Large intestine (tissue), 3 donors: Measurements from ENCODE around the gene FALEC. TPM values are rescaled to one million over a fixed set of nuclear protein-coding genes. Genes with fewer than 3 reads are reported as not detected.
"Not testable (repeated sequence)": the region's sequence is repeated elsewhere in the genome, so short reads cannot be mapped to it uniquely, and the experiment has no call there.

Experiments
- DNase-seq, 2 donors: peaks; one replicate each; pipeline versions ENCODE4 v3.0.0 to v3.0.0-alpha.2; 2013
- H3K27ac ChIP-seq: one replicate; pipeline ENCODE4 v1.5.1; 2013; ENCODE audit warnings: low read length
- H3K27me3 ChIP-seq: 2 replicates; pipeline ENCODE4 v1.6.1; 2013; ENCODE audit warnings: low read length; ENCODE audit not compliant: control insufficient read depth, insufficient read depth
- H3K36me3 ChIP-seq: 2 replicates; pipeline ENCODE4 v1.6.1; 2013; ENCODE audit warnings: low read length; ENCODE audit not compliant: control insufficient read depth, insufficient read depth
- H3K4me1 ChIP-seq: one replicate; pipeline ENCODE4 v1.6.1; 2013; ENCODE audit warnings: low read length; ENCODE audit not compliant: control insufficient read depth, insufficient read depth
- H3K4me3 ChIP-seq: one replicate; pipeline ENCODE4 v1.5.1; 2013; ENCODE audit warnings: low read length
- H3K9me3 ChIP-seq: one replicate; pipeline ENCODE4 v1.6.1; 2013; ENCODE audit warnings: mild to moderate bottlenecking, low read depth, low read length, moderate library complexity; ENCODE audit not compliant: control insufficient read depth
- WGBS: methylation state at CpG from one replicate; pipeline ENCODE4 v1.1.5; 2013; ENCODE audit warnings: low lambda C conversion rate; ENCODE audit not compliant: insufficient coverage; 5-methylcytosine and 5-hydroxymethylcytosine counted together
- polyA plus RNA-seq: library from polyadenylated mRNA; unstranded; fragments of 120-200 nt; gene quantifications from one replicate; pipeline ENCODE4 v1.2.1, GENCODE V29; 2013

The FALEC gene
- polyA plus RNA-seq, 1 donor, result 0.31 TPM

DNA sequence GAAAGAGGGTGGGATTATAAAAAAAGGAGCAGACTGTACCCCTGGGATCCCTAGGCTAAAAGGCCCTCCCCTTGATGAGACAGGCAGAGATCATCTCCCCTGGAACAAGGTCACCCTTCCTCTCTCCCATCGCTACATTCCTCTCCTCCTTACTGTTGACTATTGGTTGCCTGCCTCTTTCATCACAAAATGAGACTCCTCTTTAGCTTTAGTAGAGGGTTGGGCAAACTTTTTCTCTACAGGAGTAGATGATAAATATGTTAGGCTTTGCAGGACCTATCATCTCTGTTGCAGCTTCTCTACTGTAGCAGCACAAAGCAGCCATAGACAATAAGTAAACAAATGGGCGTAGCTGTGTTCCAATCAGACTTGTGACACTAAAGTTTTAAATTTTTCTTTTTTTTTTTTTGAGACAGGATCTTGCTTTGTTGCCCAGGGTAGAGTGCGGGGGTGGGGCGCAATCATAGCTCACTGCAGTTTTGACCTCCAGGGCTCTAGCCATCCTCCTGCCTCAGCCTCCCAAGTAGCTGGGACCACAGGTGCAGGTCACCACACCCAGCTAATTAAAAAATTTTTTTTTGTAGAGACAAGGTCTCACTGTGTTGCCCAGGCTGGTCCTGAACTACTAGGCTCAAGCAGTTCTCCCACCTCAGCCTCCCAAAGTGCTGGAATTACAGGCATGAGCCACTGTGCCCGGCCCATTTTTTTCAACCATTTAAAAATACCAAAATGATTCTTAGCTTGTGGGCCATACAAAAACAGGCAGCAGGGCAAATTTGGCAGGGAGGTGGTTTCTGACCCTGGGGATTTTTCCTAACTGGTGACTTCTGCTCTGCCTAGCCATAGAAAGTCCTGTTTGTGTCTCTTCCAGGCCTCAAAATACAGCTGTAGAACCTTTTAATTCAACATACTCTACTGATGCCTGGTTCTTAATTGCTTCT is 48.8 kb downstream of the FALEC start:
- no peaks in the 10 kb centered on the region for H3K36me3 ChIP-seq
- peaks cover 75% of the 10 kb centered on the region for H3K4me1 ChIP-seq
- peak overlapping the region; percentile 100 for H3K27ac ChIP-seq
- H3K4me3 ChIP-seq, result no peak overlapping the region
- no peak for DNase-seq
- no CpG with 5 or more reads among the region's 5 CpGs for WGBS
- H3K27me3 ChIP-seq, result no peaks in the 10 kb centered on the region
- H3K9me3 ChIP-seq, result no peaks in the 10 kb centered on the region

DNA sequence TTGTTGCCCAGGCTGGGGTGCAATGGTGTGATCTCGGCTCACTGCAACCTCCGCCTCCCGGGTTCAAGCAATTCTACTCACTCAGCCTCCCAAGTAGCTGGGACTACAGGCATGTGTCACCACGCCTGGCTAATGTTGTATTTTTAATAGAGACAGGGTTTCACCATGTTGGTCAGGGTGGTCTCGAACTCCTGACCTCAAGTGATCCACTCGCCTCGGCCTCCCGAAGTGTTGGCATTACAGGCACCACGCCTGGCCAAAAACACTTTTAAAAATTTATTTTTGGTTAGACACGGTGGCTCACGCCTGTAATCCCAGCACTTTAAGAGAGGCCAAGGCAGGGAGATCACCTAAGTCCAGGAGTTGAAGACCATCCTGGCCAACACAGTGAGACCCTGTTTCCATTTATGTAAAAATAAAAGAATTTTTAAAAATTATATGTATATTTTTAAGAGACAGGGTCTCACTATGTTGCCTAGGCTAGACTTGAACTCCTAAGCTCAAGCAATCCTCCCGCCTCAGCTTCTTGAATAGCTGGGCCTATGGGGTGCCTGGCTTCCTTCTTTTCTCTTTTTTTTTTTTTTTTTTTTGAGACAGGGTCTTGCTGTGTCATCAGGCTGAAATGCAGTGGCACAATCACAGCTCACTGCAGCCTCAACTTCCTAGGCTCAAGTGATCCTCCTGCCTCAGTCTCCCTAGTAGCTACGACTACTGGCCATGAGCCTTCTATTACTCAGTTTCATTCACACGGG is 49.9 kb downstream of the FALEC start:
- H3K4me3 ChIP-seq, DNase-seq, H3K27ac ChIP-seq, H3K27me3 ChIP-seq, H3K9me3 ChIP-seq, H3K36me3 ChIP-seq: not testable (repeated sequence)
- peaks cover 74% of the 10 kb centered on the region for H3K4me1 ChIP-seq
- WGBS, result 100% methylated on average over 1 of the region's 14 CpGs

DNA sequence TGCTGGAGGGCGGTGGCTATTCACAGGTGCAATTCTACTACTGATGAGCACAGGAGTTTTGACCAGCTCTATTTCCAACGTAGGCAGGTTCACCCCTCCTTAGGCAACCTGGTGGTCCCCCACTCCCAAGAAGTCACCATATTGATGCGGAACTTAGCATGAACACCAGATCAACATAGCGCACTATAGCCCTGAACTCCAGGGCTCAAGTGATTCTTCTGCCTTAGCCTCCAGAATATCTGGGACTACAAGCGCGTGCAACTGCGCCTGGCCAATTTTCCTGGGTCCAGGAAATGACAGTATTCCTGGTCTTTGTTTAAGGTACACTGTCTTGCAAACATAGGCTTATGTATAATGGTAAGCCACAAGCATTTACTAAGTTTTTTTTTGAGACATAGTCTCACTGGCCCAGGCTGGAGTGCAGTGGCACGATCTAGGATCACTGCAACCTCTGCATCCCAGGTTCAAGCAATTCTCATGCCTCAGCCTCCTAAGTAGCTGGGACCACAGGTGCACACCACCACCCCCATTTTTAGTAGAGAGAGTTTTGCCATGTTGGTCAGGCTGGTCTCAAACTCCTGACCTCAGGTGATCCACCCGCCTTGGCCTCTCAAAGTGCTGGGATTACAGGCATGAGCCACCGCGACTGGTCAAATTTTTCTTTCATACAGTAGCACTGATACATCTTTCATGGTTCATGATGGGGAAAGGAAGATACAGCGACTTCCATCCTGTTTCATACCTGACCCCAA is 51.2 kb downstream of the FALEC start:
- Histone ChIP-seq H3K36me3 (peaks cover 6% of the 10 kb centered on the region), H3K27ac (peak overlapping the region; percentile 87), H3K9me3 (no peaks in the 10 kb centered on the region), H3K27me3 (no peaks in the 10 kb centered on the region), H3K4me1 (peaks cover 65% of the 10 kb centered on the region), H3K4me3 (no peak overlapping the region)
- DNase-seq, result peak in 1 of 2 donors; percentile 2
- WGBS, result no CpG with 5 or more reads among the region's 12 CpGs

DNA sequence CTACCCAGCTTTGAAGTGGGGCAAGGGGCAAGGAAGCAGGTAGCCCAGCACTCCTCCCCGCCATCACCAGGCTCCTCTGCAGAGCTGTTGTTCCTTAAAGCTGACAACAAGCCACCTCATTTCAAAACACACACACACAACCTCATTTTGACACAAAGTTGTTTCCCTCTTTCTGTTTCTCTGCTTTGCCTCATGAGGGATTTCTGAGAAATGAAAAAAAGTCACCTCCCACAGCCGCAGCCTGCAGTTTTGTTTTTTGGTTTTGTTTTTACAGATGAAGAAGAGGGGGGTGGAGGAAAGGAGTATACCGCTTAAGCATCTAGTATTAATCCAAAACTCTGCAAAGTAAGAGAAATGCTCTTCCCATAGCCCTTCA is 51.8 kb downstream of the FALEC start:
- no peaks in the 10 kb centered on the region for H3K27me3 ChIP-seq
- peaks cover 9% of the 10 kb centered on the region for H3K36me3 ChIP-seq
- DNase-seq, result no peak
- no peaks in the 10 kb centered on the region for H3K9me3 ChIP-seq
- peaks cover 61% of the 10 kb centered on the region for H3K4me1 ChIP-seq
- H3K4me3 ChIP-seq, result no peak overlapping the region
- H3K27ac ChIP-seq, result peak overlapping the region; percentile 87
- no CpG with 5 or more reads among the region's 3 CpGs for WGBS

DNA sequence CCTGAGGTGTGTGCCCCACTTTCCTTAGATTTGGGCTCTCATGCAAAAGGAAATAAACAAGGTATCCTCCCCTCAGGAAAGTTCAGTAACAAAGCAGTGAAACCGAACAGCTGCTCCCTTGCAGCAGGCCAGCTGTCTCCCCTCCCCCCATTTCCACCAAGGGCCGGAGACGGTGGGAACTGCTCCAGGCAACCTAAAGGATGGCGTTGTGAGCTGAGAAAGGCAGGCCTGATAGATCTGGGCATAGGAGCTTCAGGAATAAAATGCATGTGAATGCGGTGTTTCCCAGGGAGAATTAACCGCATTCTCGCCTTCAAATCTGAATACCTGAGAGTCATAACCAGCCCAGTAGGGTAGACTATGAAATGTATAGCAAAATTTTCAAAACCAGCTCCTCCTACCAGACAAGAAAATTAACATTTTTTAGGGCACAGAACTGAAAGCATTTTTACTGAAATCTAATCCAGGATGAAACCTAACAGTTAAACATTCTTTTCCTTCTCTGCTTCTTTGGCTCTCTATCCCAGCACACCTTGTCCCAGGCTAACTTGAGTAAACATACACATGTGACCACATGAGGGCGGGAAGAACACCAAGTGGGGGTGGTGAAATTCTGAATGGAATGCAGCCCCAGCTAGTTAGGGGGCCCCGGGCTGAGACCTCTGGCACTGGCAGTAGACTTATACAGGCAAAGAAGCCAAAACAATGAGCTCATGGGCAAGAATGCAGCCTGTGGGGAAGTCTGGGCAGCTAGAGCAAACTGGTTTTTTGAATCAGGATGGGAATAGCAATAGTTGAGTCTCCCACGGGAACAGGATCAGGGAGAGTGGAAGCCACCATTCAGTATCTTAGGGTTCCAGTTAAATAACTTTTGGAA is 52.4 kb downstream of the FALEC start:
- Histone ChIP-seq H3K27me3 (no peaks in the 10 kb centered on the region), H3K4me1 (peaks cover 55% of the 10 kb centered on the region), H3K27ac (peak overlapping the region; percentile 87), H3K4me3 (no peak overlapping the region), H3K9me3 (no peaks in the 10 kb centered on the region), H3K36me3 (peaks cover 15% of the 10 kb centered on the region)
- peak; percentile 91 to 93 for DNase-seq
- WGBS, result no CpG with 5 or more reads among the region's 10 CpGs

DNA sequence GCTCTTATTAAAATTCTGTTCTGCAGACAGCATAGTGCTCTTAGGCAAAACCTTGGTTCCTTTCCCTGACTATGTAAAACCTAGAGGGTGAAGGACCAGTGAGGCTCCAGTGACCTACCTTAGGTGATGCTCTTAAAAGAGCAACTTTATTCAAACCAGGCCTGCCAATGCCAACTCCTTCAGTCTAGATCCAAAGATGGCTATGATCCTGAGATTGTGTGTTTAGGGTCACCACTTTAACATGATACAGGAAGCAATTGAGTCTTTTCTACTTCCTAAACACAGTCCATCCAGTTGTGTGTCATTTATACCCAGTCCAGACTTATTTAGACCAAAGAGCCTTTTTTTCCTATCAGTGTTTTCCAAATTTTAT is 53.0 kb downstream of the FALEC start:
- DNase-seq, result no peak
- Histone ChIP-seq H3K36me3 (peaks cover 21% of the 10 kb centered on the region), H3K27me3 (no peaks in the 10 kb centered on the region), H3K4me3 (no peak overlapping the region), H3K4me1 (peaks cover 48% of the 10 kb centered on the region), H3K27ac (peak overlapping the region; percentile 87), H3K9me3 (no peaks in the 10 kb centered on the region)

DNA sequence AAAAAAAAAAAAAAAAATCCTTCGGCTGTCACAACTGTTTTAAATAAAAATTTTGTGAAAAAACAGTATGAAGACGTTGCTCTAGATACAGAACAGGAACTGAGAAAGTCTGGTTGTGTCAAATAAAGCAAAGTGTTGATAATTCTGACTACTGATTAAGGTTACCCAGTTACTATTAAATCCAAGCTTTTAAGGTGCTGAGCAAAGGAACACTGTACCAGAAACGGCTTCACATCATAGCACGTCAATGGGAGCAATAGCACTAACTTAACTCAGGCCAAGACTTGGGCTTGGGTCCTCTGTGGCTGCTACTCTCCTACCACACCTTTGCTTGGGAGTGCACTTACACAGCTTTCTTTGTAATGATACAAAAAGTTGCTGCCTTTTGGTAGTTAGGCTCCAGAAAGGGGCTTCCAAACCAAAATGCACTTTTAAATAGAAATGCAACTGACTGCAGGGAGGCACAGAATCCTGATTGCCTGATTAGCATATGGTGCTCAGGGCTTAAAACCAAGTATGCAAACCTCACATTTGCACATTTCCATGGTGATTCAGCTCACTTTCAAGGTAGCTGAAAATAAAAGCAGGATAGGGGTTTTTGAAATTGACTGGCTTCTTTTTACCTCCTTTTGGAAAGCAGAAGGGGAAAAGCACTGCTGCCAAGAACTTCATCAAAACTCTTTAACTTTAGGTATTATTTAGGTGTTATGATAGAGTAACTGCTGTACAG is 57.5 kb downstream of the FALEC start:
- Histone ChIP-seq H3K4me1 (peaks cover 30% of the 10 kb centered on the region), H3K27ac (no peak overlapping the region), H3K36me3 (peaks cover 52% of the 10 kb centered on the region), H3K4me3 (no peak overlapping the region), H3K27me3 (no peaks in the 10 kb centered on the region), H3K9me3 (no peaks in the 10 kb centered on the region)
- 100% methylated on average over 1 of the region's 4 CpGs for whole genome bisulfite sequencing
- peak in 1 of 2 donors; percentile 3 for DNase-seq

DNA sequence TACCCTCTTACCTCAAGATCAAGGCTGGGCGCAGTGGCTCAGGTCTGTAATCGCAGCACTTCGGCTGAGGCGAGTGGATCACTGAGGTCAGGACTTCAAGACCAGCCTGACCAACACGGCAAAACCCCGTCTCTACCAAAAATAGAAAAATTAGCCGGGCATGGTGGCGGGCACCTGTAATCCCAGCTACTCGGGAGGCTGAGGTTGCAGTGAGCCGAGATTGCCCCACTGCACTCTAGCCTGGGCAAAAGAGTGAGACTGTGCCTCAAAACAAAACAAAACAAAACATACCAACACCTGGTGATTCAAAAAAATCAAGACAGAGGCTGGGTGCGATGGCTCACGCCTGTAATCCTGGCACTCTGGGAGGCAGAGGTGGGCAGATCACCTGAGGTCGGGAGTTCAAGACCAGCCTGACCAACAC is 58.1 kb downstream of the FALEC start:
- not testable (repeated sequence) for H3K27me3 ChIP-seq, DNase-seq, H3K9me3 ChIP-seq, H3K27ac ChIP-seq, H3K4me3 ChIP-seq
- no CpG with 5 or more reads among the region's 13 CpGs for WGBS
- Histone ChIP-seq H3K36me3 (peaks cover 52% of the 10 kb centered on the region), H3K4me1 (peaks cover 24% of the 10 kb centered on the region)

DNA sequence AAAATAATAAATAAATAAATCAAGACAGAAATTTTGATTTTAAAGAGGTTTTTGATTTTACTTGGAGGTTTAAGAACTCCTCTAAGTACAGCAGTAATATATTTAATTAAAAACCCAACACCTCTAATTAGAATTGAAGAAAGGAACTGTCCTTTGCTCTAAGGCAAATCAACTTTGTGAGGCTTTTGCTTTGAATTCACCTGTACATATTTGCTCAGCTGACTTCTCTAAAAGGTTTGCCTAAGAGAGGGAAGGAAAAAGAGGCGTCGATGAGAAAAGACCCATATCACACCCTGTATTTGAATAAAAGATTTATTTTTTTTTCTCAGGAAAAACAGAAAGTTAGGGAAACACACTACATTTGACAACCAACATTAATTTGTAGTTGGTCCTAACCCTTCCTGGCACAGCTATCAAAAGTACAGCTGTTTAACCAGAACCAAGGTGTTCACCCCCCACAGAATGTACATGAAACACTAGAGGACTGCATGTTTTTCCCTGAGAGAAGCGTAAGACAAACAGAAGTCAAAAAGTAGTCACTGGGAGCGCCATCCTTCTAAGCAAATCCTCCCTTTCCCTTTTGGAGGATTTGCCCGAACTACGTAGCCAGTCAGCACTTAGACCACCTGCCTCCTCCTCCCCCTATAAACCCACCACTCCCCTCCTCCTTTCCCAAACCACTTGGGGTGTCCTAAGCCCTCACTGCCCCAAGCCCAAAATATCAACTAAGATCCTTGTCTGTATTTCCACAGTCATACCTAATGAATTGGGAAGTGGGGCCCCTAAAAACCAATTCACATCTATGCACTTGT is 58.9 kb downstream of the FALEC start:
- DNase-seq, result peak in 1 of 2 donors; percentile 3
- WGBS, result no CpG with 5 or more reads among the region's 6 CpGs
- Histone ChIP-seq H3K36me3 (peaks cover 52% of the 10 kb centered on the region), H3K4me3 (peak overlapping the region; percentile 14), H3K27ac (peak overlapping the region; percentile 94), H3K4me1 (peaks cover 17% of the 10 kb centered on the region), H3K9me3 (no peaks in the 10 kb centered on the region), H3K27me3 (no peaks in the 10 kb centered on the region)
